HG03354 (cell line): ENCODE measurements around the gene HCRTR1.

Source experiments
- ATAC-seq: cut with Tn5 transposase; IDR thresholded peaks from one replicate; pipeline ENCODE4 v1.9.1; 2021; ENCODE audit warnings: mild to moderate bottlenecking; ENCODE audit not compliant: unreplicated experiment, poor library complexity, severe bottlenecking

The HCRTR1 gene

DNA sequence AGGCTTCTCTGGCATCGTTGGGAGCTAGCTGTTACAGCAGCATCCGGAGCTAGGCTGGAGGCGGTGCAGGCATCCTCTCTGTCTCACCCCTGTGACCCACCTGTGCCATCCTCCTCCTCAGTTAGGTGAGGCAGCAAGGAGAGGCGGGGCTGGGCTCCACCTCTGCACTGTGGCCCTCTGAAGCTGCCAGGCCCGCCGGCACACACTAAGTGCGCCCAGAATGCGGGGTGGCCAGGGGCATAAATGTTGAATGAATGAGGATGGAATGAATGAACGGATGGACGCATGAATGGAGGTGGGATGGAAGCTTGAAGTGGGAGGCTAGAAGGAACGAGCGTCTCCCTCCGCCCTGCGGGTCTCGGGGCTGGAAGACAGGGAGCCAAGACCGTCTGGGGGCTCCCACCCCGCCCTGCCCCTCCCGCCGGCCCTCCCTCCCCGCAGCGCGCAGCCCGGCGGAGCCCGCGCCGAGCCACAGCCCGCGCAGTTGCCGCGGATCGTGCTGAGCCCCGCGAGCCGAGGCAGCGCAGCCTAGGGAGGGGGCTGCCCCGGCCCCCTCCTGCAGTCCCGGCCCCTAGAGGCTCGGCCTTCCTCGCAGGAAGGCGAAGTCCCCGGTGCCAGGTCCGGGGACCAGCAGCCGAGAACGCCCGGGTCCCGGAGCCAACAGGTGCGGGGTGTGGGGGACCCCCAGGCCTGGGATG is at the start of gene HCRTR1:
HCRTR1 (plus strand) TSS at position 472 of the 698 bp plus-strand sequence. CDS start 1,504 bp downstream, outside the sequence.
- ATAC-seq = peak; percentile 21

DNA sequence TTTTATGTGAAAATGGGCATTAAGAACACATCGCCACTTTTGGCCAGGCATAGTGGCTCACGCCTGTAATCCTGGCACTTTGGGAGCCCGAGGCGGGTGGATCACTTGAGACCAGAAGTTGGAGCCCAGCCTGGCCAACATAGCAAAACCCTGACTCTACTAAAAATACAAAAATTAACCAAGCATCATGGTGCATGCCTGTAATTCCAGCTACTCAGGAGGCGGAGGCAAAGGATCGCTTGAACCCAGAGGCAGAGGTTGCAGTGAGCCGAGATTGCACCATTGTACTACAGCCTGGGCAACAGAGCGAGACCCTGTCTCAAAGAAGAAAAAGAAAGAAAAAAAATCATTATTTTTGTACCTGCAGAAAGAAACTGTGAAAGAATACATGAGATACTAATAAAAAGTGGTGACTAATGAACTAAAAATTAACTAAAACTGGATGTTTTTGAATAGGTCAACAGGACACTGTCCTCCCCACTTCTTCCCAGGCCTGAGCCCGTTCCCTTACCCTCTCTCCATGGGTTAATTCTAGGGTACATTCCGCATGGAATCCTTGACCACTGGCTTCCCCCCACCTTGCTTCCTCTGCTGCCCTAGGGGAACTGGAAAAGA is 49.4 kb upstream of the HCRTR1 start:
- ATAC-seq = no peak

DNA sequence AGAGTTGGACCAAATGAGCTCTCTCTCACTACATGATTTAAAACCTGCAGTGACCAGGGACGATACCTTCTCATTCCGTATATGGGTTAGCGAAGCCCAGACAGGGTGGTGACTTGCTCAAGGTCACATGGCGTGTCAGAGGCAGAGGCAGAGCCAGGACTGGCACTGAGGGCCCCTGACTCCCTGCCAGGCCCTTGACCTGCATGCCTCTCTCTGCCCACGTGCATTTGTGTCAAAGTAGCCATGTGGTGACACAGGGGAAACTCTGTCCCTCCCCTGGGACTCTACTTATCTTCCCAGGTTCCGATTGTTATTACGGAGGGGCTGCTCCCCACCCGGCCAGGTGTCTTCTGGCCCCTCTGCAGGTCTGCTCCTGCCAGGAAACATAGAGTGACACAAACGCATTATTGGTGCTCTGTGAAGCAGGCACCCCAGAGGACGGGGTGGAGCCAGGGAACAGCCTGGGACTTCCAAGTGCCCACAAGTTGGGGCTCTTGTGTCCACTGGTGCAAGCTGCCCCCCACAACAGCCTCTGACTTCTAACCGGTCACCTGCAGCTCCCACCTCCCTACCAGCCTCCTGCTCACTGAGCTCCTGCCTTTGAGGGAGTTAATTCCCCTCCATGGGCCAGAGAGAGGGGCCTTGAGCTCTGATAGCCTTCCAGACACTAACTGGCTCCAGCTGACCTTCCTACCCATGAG is 48.4 kb upstream of the HCRTR1 start:
- no peak for ATAC-seq

DNA sequence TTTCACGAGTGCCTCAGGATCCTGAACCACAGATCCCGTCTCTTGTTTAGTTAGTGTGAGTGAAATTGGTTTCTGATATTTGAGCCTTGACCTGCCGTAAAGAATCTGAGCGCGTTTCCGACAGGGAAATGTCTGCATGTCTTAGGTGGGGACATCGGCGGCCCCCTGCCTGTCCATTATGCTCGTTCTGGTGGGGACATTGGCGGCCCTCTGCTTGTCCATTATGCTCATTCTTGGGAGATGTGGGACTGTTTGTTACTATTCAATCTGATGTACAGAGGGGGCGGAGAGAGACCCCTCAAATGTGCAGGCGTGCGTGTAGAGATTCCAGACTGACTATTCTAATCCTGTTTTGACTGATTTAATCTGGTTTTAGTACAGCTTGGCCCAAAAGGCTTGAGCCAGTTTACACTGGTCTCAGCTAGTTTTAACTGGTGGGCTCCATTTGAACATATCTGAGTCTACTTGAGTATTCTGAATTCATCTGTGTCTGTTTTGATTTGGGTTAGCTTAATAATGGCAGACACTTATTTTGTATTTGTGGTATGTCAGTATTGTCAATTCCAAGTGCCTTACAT is 47.8 kb upstream of the HCRTR1 start:
- ATAC-seq = no peak

DNA sequence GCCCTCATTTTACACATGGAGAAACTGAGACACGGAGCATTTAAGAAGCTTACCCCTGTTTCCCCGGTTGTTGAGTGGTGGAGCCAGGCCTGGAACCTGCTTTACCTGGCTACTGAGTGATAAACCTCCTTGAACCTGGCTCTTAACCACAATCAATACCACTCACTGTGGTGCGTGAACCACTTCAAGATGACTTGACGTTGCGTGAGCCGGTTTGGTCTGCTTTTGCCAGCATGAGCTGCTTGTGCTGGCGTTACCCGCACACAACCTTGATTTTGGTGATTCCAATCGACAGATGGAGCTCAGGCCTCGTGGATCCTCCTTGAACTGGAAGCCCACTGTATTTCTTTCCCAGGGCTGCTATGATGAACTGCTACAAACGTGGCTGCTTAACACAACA is 47.3 kb upstream of the HCRTR1 start:
- no peak for ATAC-seq

DNA sequence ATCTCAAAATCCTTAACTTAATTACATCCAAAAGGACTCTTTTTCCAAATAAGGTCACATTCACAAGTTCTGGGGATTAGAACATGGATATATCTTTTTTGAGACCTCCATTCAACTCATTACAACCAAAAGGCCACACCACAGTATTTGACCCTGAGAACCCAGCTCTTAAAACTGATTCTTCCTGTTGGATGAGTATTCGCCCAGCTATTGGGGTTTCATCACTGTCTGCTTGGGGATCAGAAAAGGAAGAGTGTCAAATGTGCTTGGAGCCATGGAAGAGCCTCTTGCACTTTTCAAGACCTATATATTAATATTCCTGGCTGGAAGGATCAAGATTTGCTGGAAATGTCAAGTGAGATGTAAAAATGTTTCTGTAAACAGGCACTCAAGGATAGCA is 46.6 kb upstream of the HCRTR1 start:
- ATAC-seq = no peak

DNA sequence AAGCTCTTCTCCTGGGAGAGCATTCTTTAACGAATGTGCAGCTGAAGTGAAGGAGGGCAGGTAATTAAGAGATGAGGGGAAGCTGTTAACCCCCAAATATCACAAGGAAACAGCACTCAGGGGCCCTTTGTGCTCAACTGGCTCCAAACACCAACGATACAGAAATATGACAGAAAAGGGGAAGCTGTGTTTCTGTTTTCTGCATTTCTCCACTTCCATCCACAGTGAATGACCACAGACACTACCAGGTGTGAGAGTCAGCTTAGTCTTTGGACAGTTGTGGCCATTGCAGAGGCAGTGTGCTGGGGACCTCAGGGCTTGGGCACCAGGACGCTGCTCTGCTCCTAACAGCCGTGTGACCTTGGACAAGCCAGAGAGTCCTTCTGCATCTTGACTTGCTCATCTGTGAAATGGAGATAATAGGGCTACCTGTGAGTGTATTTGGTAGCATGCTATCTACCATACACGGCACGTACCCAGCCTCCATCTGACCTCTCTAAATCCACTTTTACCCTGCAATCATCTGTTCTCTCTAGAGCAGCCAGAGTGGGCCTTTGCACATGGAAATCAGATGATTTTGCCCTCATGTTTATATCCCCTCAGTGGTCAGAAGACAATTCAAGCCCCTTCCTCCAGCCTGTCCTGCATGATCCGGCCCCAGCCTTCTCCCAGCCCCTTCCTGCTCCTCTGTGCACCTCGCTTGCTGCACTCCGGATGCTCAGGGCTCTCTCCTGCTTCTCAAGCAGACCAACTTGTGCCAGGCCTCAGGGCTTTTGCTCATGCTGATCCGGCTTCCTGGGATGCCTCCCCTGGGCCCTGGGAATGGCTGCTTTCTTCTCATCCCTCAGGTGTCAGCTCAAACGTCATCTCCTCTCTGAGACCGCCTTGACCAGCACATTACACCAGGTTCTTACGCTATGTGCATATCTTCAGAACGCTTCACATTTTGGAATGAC is 45.9 kb upstream of the HCRTR1 start:
- ATAC-seq = no peak

DNA sequence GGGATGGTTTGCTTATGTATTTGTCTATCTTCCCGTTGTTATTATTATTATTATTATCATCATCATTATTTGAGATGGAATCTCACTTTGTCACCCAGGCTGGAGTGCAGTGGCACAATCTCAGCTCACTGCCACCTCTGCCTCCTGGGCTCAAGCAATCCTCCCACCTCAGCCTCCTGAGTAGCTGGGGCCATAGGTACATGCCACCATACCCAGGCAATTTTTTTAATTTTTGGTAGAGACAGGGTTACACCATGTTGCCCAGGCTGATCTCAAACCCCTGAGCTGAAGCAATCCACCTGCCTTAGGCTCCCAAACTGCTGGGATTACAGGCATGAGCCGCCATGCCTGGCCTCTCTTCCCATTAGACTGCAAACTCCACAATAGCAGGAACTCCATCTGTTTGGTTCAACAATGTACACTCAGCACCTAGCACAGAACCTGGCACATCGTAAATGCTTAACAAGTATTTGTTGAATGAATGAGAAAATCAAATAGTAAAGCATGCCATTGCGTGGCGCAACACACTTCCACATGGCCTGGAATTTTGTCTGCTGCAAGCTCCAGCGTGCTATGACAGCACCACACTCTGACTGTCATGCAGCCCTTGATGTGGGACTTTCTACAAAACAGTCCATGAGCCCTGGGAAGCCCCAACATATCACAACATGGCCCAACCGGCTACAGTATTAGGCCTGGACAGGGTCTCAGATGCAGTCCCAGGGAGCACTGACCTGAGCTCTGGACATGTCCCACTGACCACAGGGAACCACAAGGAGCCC is 45.0 kb upstream of the HCRTR1 start:
- ATAC-seq = no peak

DNA sequence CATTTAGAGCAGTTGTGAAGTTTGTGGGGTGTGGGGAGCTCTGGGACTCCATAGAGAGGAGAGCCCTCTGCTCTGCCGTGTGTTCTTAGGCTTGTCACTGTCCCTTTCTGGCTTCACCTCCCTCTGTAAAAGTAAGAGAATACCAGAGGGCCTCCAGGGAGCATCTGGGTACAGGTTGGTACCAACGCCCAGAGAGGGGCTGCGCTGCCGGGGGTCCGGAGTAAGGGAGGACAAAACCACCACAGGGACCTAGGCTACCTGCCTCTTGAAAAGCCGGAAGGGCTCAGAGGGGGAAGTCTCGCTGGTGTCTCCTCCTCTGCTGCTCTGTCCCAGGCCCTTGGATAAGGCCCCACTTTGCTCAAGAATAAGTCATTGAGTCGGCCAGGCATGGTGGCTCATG is 44.2 kb upstream of the HCRTR1 start:
- ATAC-seq = no peak

DNA sequence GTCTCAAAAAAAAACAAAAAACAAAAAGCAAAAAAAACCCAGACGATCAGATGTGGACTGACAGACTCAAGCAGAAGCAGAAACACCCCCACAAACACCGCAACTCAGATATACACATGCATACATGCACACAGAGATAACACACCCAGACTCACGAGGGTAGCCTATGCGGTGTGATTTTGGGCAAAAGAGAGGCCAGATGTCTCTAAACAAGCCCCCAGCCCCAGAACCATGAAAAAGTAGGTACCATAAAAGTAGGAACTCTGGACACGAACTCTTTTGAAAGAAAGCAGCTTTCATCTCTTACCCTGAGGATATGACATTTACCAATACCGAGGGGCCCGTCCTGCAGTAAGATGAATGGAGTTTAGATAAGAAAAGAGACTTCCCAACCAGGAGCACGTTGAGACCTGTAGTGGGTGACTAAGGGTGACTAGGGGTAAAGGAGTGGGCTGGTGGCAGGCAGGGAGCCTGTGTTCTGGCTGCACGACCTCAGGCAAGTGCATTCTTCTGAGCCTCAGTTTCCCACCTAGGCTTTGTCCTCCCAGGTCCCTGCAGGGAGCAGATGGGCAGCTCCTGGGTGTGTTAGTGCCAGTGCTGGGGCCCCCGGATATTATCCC is 42.6 kb upstream of the HCRTR1 start:
- no peak for ATAC-seq

DNA sequence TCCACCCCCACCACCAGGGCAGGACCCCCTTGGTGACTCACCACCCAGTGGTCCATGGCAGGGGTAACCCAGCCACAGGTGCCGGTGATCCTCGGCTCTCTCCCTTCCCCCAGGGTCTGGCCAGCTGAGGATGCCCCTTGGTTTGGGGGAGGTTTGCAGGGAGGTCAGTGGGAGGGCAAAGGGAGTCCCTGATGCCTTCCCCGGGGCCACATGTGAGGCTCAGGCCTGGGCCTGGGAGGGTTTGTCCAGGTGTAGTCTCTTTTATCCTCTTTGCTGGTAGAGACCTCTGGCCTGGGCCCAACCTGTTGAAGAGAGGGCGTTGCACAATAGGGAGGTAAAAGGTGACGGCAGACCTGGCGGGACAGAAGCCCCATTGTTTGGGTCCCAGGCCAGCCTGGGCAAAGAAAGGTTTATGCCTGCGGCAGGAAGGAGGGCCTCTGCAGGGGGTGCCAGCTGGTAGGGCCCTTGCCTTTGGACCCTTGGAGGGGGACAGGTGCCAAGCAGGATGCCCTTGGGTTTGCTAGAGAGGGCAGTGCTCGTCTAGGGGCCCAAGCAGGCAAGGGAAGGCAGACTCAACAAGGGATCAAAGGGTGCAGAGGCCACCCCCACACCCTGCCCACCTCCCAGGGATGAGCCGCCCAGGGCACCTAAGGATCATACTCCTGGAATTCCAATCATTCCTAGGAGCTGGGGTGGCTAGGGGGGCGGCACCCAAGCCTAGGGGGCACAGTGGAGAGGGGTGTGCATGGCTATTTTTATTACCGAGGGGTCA is 41.9 kb upstream of the HCRTR1 start:
- no peak for ATAC-seq

DNA sequence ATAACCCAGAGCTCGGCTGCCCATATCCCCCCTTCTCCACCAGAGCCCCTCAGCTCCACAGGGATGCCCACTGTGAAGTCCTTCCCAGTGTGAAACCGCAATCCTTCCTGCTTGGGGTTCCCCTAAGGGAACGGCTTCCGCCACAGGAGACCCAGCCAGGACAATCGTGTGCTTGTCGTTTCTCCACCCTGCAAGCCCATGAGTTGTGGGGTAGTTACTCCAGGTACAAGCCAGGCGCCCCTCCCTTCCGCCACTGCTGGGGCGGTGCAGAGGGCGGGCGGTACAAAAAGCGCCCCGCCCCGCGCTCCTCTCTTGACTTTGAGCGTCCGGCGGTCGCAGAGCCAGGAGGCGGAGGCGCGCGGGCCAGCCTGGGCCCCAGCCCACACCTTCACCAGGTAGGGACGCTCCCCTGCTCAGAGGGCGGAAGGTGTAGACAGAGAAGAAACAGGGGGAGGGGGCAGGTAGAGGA is 41.3 kb upstream of the HCRTR1 start, which contains the start of gene TINAGL1:
TINAGL1 (plus strand) TSS at position 315 of the 469 bp plus-strand sequence. CDS start 634 bp downstream, outside the sequence.
- no peak for ATAC-seq

DNA sequence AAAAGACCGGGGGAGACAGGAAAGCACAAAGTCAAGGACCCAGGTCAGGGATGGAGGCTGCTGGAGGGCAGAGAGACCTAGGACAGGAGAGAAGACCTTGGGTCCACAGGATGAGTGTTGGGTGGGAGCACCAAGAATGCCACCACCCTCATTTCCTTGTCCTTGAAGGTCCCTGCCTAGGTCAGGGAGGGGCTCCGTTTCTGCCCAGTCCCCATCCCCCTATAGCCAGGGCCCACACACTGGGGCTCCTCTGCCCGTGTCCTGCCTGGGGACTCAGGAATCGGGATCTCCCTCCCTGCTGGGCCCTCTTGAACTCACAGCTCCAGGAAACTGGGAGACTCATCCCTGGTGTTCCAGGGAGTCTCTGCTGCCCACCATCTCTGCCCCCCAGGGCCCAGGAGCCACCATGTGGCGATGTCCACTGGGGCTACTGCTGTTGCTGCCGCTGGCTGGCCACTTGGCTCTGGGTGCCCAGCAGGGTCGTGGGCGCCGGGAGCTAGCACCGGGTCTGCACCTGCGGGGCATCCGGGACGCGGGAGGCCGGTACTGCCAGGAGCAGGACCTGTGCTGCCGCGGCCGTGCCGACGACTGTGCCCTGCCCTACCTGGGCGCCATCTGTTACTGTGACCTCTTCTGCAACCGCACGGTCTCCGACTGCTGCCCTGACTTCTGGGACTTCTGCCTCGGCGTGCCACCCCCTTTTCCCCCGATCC is 40.6 kb upstream of the HCRTR1 start:
- no peak for ATAC-seq

DNA sequence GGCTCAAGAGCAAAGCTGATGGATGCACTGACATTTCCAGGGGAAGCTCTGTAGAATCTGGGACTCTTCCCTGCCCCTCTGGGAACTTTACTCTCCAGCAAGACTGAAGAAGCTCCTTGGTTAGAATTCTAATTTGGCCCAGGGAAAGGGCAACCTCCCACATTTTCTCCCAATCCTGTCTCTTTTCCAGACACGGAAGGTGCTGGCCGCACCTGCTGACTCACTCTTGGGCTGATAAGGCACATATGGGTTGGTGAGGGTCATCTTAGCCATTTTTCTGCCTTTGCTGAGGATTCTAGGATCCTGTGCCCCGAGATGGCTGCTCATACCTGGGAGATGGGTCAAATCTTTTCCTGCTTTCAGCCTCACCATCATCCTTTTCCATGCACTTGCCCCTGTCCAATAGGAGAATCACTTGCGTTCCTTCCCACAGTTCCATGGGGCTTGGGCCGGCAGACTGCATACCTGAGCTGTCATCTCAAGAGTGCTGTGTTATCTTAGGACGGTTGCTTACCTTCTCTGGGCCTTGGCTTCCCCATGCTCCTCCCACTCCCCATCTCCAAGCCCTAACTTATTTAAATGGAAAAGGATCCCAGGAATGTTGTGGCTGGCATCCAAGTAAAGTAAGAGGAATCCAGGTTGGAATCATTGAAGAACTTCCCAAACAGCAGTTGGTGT is 39.8 kb upstream of the HCRTR1 start:
- no peak for ATAC-seq

DNA sequence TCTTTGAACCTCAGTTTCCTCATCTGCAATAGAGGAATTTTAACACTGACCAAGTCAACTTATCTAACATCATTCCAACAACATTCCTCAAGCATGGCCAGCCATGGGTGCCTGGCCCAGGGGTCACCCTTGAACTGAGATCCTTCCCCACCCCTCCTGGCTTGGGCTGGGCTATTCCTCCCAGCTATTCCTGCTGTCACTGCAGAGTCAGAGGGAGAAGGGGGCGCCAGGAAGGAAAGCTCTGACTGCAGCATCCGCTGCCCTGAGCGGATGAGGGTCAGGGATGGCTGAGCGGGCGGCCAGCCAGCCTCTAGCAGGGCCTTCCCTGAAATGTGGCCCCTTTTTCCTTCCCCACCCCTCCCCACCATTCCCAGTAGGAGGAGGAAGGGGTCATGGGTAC is 38.1 kb upstream of the HCRTR1 start:
- no peak for ATAC-seq

DNA sequence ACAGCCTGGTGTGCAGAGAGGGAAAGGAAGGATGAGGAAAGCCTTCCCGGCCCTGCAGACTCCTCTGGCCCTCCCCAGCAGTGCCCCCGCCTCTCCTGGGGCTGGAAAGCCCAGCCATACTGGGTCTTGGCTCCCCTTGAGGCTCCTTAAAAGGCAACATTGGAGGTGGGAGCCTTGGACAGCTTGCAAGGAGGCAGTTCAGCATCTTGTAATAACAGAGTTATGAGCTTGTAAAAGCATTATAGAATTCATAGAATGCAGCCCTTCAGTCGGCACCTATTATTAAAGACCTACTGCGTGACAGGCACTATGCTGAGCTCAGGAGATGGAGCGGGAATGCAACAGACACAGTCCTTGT is 37.0 kb upstream of the HCRTR1 start:
- no peak for ATAC-seq
